CD4-positive, alpha-beta T cell treated with Interleukin-4 for 4 hours (primary cell): ENCODE results near the gene FMR1.

ENCODE experiments used
- DNase-seq: peaks from one replicate; pipeline ENCODE4 v3.0.0-alpha.2; 2020

FMR1 gene

GRCh38 chrX:147911192-147912022, at the start of gene FMR1:
Gene FMR1 (plus strand): TSS chrX:147911919. CDS start chrX:147912180, 261 bp downstream.
- DNase-seq, result peak; percentile 95

DNA sequence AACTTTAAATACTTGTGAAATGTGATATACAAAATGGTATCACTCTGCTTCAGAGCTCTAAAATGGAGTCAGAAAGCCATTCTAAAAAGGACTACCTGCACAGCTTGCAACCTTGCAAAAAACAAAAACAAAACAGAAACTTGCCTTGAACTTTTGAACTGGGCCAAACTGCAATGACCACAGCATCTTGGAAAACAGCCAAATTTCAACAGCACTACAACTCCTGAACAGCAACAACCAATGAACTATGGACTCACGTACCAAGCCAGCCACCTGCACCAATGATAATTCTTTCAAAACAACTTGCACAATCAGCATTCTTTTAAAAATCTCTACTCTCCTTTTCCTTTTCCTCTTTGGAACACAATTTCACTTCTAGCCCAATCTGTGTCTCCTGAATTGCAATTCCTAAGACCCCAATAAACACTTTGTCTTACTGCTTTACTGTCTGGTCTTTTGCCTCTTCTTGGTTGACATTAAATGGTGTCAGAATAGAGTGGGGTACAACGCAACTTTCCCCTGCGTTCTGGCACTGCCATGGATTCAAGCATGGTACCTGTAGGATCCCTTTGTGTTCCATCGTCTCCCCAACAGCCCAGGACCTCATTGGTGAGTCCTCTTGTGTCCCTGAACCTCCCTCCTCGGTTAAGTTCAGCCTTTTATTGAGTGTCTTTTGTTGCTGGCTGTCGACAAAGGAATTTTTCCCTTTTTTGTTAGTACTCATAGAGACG, 35.7 kb upstream of the FMR1 start:
- DNase-seq, result no peak

- no peak for DNase-seq
Observed at GRCh38 chrX:147876849-147877646, 34.7 kb upstream of the FMR1 start.

DNA sequence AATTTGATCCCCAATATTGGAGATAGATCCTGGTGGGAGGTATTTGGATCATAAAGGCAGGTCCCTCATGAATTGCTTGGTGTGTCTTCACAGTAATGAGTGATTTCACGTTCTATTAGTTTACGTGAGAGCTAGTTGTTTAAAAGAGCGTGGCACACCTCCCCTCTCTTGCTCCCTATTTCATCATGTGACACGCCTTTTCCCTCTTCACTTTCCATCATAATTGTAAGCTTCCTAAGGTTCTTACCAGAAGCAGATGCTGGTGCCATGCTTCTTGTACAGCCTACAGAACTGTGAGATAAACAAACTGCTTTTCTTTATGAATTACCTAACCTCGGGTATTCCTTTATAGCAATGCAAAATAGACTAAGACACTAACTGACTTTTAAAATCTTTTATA, 34.0 kb upstream of the FMR1 start:
- DNase-seq, result no peak

DNA sequence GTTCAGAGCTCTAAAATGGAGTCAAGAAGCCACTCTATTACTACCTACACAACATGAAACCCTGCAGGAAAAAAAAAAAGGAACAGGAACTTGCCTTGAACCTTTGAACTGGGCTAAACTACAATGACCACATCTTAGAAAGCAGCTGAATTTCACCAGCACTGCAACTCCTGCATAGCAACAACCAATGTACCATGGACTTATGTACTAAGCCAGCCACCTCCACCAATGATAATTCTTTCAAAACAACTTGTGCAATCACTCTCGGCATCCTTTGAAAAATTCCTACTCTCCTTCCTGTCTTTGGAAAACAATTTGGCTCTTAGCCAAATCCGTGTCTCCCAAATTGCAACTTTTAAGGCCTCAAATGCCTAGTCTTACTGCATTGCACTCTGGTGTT, 26.8 kb upstream of the FMR1 start:
- DNase-seq, result no peak

- no peak for DNase-seq
Observed at GRCh38 chrX:147890756-147891155, 21.0 kb upstream of the FMR1 start.

DNA sequence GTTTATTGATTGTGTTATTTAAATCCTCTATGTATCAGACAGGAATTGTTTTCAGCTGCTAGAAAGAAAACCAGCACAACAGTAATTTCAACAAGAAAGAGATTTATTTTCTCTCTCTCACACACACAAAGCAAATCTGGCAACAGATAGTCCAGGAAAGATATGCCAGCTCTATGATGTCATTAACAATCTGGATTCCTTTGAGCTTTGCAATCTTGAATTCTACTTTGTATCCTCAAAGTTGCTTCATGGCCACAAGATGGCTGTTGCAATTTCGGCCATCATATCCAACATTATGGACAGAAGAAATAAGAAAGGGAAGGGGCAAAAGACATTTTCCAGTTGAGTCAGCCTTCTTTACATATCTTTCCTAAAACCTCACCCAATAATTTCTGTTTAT, 19.8 kb upstream of the FMR1 start:
- no peak for DNase-seq

DNA sequence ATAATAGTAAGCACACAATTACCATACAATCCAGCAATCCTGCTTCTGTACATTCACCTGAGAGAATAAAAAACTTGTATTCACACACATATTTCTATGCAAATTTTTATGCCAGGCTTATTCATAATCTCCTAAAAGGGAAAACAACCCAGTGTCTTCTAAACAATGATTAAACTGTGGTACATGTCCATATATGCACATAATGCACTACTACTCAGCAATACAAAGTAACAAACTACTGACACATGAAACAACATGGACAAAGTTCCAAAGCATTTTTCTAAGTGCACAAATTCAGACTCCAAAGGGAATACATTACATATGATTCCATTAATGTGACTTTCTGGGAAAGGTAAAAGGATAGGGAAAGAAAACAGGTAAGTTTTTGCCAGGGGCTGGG, 18.0 kb upstream of the FMR1 start:
- no peak for DNase-seq

DNA sequence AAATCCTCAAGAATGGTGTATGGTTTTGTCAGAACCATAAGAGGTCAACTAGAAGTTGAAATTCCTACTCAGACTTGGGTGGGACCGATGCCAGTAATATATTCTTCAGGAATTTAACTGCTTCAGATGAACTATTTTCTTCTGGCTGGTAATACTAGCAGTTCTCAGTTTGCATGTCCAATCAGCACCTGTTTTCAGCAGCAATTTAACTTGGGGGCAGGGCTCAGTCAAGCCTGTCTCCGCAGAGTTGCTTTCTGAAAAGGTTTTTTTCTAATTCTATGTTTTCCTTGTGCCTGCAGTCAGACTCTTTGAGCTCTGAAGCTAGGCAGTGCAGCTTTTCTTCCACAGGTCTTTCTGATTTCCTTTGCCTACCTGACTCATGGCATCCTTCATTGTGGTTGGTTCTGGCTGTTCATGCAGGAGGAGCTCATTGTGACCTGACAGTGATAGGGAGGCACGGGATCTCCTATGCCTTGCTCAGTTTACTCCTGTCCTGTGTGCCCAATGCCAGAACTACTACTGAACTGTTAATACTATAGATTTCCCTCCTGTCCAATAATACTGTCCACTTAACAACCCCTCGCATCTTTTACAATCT, 17.3 kb upstream of the FMR1 start:
- DNase-seq, result no peak

GRCh38 chrX:147897117-147897516, 14.6 kb upstream of the FMR1 start:
- DNase-seq, result no peak

- DNase-seq, result no peak
Observed at GRCh38 chrX:147898951-147899350, 12.8 kb upstream of the FMR1 start.

DNA sequence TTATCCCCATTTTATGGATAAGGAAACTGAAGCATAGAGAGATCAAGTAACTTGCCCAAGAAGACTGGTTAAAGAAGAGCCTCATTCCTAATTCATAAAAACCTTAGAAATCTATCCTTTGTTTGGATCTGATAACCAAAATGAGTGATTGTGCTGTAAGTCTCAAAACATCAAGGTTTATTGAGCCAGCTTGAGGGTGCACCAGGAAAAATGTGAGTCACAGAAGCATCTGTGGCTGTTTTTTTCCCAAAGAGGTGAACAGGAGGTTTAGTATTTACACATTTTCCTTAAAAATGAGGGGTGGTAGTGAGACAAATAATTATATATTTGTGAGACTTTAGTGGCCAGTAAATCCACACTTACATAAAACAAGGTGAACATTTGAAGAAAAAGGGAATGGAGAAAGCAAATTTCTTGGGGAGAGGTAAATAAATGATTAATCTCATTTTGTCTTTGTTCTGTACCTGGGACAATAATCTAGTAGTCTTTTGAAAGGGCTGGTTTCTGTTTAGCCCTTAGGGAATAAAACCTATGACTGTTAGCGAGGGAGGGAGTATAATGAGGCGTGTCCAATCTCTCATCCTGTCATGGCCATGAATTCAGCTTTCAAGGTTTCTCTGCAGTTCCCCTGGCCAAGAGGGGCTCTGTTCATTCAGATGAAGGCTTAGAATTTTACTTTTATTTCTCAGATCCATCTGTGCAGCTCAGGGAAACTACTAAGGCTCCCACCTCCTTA, 12.2 kb upstream of the FMR1 start:
- DNase-seq, result no peak

GRCh38 chrX:147900349-147900748, 11.4 kb upstream of the FMR1 start:
- no peak for DNase-seq

GRCh38 chrX:147901461-147902126, 10.1 kb upstream of the FMR1 start:
- DNase-seq, result no peak

DNA sequence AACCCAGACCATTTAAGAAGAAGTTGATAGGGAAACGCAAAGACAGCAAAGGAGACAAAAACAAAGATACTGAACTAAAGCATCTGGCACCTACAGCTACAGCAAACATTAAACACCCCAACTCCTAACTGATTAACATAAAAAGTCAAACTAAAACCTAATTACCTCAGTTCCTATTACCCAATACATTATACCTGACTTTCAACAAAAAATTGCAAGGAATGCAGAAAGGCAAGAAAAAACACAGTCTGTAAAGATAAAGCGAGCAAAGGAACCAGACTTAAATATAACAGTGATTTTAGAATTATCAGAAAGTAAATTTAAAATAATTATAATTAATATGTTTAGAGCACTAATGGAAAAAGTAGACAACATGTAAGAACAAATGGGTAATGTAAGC, 9.4 kb upstream of the FMR1 start:
- no peak for DNase-seq

- no peak for DNase-seq
Observed at GRCh38 chrX:147908106-147908505, 3.6 kb upstream of the FMR1 start.

GRCh38 chrX:147910607-147911006, 1.1 kb upstream of the FMR1 start:
- no peak for DNase-seq

GRCh38 chrX:147912093-147912801, 528 bp downstream of the FMR1 start:
- DNase-seq, result peak; percentile 37

DNA sequence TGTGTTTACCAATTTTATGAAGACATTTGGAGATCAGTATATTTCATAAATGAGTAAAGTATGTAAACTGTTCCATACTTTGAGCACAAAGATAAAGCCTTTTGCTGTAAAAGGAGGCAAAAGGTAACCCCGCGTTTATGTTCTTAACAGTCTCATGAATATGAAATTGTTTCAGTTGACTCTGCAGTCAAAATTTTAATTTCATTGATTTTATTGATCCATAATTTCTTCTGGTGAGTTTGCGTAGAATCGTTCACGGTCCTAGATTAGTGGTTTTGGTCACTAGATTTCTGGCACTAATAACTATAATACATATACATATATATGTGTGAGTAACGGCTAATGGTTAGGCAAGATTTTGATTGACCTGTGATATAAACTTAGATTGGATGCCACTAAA, 1.9 kb downstream of the FMR1 start:
- DNase-seq, result no peak

DNA sequence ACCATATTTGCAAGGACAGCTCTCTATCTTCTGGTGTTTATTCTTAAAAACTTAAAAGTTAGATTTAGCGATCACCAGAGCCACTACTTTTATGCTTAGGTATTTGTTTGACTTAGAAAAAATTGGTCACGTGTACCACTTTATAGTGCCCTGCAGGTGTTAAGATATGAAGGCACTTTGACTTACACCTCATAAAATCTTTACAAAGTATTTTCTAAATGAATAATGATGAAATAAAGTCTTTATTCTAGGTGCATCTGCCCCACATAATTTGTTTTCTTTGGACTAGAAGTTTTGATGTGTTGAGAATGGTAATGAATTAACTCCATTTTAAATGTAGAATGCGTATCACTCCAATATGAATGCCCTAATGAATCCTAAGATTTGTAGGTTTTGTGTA, 2.9 kb downstream of the FMR1 start:
- no peak for DNase-seq

- no peak for DNase-seq
Observed at GRCh38 chrX:147916375-147916968, 4.8 kb downstream of the FMR1 start.
